PC-3 (cell line): ENCODE results near the gene MTNR1A.

Source experiments
- EZH2 ChIP-seq: fragments of 300-600 bp; sonication (generic); IDR thresholded peaks from one replicate; pipeline ENCODE4 v1.6.1; 2017; ENCODE audit warnings: antibody characterized with exemption, mild to moderate bottlenecking, low read length; ENCODE audit not compliant: unreplicated experiment
- TF ChIP-seq, protein P1 (sequence below): fragments of 300-600 bp; sonication (generic); conservative IDR thresholded peaks from 2 replicates; pipeline ENCODE4 v1.5.1; 2017; ENCODE audit warnings: antibody characterized with exemption, low read depth, mild to moderate bottlenecking, low read length

DNA sequence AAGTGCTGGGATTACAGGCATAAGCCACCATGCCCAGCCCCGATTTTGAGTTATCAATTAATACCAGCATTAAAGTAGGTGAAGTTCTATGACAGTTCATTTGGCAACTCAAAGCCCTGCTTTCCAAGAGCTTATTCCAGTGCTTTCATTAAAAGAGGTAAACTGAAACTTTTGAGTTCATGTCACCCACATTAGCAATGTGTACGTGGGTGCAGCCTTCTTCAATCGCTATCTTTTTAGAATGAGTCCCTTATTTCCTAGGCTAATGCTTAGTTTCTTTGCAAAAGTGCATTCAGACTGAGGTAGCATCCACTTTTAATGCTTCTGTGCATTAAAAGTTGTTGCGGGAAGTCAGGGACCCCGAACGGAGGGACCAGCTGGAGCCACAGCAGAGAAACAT lies 26.1 kb upstream of the MTNR1A start:
- TF ChIP-seq, protein P1, sequence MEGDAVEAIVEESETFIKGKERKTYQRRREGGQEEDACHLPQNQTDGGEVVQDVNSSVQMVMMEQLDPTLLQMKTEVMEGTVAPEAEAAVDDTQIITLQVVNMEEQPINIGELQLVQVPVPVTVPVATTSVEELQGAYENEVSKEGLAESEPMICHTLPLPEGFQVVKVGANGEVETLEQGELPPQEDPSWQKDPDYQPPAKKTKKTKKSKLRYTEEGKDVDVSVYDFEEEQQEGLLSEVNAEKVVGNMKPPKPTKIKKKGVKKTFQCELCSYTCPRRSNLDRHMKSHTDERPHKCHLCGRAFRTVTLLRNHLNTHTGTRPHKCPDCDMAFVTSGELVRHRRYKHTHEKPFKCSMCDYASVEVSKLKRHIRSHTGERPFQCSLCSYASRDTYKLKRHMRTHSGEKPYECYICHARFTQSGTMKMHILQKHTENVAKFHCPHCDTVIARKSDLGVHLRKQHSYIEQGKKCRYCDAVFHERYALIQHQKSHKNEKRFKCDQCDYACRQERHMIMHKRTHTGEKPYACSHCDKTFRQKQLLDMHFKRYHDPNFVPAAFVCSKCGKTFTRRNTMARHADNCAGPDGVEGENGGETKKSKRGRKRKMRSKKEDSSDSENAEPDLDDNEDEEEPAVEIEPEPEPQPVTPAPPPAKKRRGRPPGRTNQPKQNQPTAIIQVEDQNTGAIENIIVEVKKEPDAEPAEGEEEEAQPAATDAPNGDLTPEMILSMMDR, result no peak
- TF ChIP-seq EZH2, result no peak
